WTC11 (cell line): ENCODE measurements around the gene IFNL4. TPM values are rescaled to one million over a fixed set of nuclear protein-coding genes. Genes with fewer than 3 reads are reported as not detected.

Experiments
- ATAC-seq: fragments of 200-7000 bp; cut with Tn5 transposase; 2 replicates; pipeline ENCODE4 v1.10.0; 2021; ENCODE audit warnings: mild to moderate bottlenecking, moderate library complexity
- CTCF ChIA-PET: fragments of 300-600 bp; sonication (Branson Sonifier 250); formaldehyde crosslinking; loops from one replicate; lab custom pipeline; 2021; ENCODE audit warnings: antibody characterized with exemption; lab: Charles Lee
- POLR2A ChIA-PET: fragments of 350-600 bp; sonication (Branson Sonifier 250); formaldehyde crosslinking; loops from one replicate; lab custom pipeline; 2021; ENCODE audit warnings: antibody characterized with exemption; lab: Charles Lee
- DNase-seq: peaks from one replicate; pipeline ENCODE4 v3.0.0; 2021; ENCODE audit warnings: low spot score
- H3K27ac Mint-ChIP-seq: 2 replicates; pipeline ENCODE4 v1.8.0; 2021; ENCODE audit warnings: mixed read lengths
- H3K27me3 Mint-ChIP-seq: 2 replicates; pipeline ENCODE4 v1.8.0; 2021; ENCODE audit warnings: low read depth, mild to moderate bottlenecking, moderate library complexity, mixed read lengths
- H3K36me3 Mint-ChIP-seq: 2 replicates; pipeline ENCODE4 v1.8.0; 2021; ENCODE audit warnings: mixed read lengths
- H3K4me1 Mint-ChIP-seq: 2 replicates; pipeline ENCODE4 v1.8.0; 2022; ENCODE audit warnings: mixed read lengths
- H3K4me3 Mint-ChIP-seq: 2 replicates; pipeline ENCODE4 v1.8.0; 2021; ENCODE audit warnings: mild to moderate bottlenecking, moderate library complexity, mixed read lengths
- H3K9me3 Mint-ChIP-seq: 2 replicates; pipeline ENCODE4 v1.8.0; 2021; ENCODE audit warnings: mixed read lengths
- ATF1 ChIP-seq: sonication (generic); formaldehyde crosslinking; IDR thresholded peaks from 2 replicates; pipeline ENCODE4 v1.8.1; 2023; ENCODE audit warnings: mild to moderate bottlenecking, moderate library complexity, missing genetic modification reagents
- CBFB ChIP-seq: sonication (generic); formaldehyde crosslinking; IDR thresholded peaks from 2 replicates; pipeline ENCODE4 v1.8.1; 2022; ENCODE audit warnings: mild to moderate bottlenecking, low read depth, missing genetic modification reagents
- CREM ChIP-seq: sonication (generic); formaldehyde crosslinking; IDR thresholded peaks from 2 replicates; pipeline ENCODE4 v1.8.1; 2022; ENCODE audit warnings: mild to moderate bottlenecking, missing genetic modification reagents, moderate library complexity
- ELF4 ChIP-seq: sonication (generic); formaldehyde crosslinking; IDR thresholded peaks from 2 replicates; pipeline ENCODE4 v1.8.1; 2022; ENCODE audit warnings: low read depth, mild to moderate bottlenecking, moderate library complexity, missing genetic modification reagents
- ETV6 ChIP-seq: sonication (generic); formaldehyde crosslinking; IDR thresholded peaks from 2 replicates; pipeline ENCODE4 v1.8.1; 2022; ENCODE audit warnings: mild to moderate bottlenecking, missing genetic modification reagents
- FOXK1 ChIP-seq: sonication (generic); formaldehyde crosslinking; IDR thresholded peaks from 2 replicates; pipeline ENCODE4 v1.8.0; 2022; ENCODE audit warnings: mild to moderate bottlenecking, moderate library complexity, missing genetic modification reagents
- GABPB1 ChIP-seq: sonication (generic); formaldehyde crosslinking; IDR thresholded peaks from 2 replicates; pipeline ENCODE4 v1.8.1; 2023; ENCODE audit warnings: mild to moderate bottlenecking, missing genetic modification reagents
- NFATC4 ChIP-seq: fragments of 250-450 bp; sonication (Bioruptor Pico); IDR thresholded peaks from 2 replicates; pipeline ENCODE4 v1.9.0; 2021; ENCODE audit warnings: mild to moderate bottlenecking
- NR2C2 ChIP-seq: sonication (generic); formaldehyde crosslinking; IDR thresholded peaks from 2 replicates; pipeline ENCODE4 v1.8.0; 2022; ENCODE audit warnings: mild to moderate bottlenecking, missing genetic modification reagents
- RELA ChIP-seq: sonication (generic); formaldehyde crosslinking; IDR thresholded peaks from 2 replicates; pipeline ENCODE4 v1.8.1; 2022; ENCODE audit warnings: missing genetic modification reagents, mild to moderate bottlenecking, borderline replicate concordance
- TCF7 ChIP-seq: sonication (generic); formaldehyde crosslinking; IDR thresholded peaks from 2 replicates; pipeline ENCODE4 v1.8.0; 2022; ENCODE audit warnings: mild to moderate bottlenecking, low read depth, missing genetic modification reagents, moderate library complexity
- ZNF121 ChIP-seq: sonication (generic); formaldehyde crosslinking; IDR thresholded peaks from 2 replicates; pipeline ENCODE4 v1.8.0; 2023; ENCODE audit warnings: missing genetic modification reagents
- total RNA-seq: library from RNA; stranded (reverse); gene quantifications from 3 replicates; pipeline ENCODE4 v1.2.3, GENCODE V29; 2021
- TF ChIP-seq, protein P1 (sequence below): fragments of 250-450 bp; sonication (Bioruptor Pico); IDR thresholded peaks from 2 replicates; pipeline ENCODE4 v1.9.0; 2021; ENCODE audit warnings: mild to moderate bottlenecking
- TF ChIP-seq, protein P2 (sequence below): fragments of 250-450 bp; sonication (Bioruptor Pico); IDR thresholded peaks from 2 replicates; pipeline ENCODE4 v1.9.0; 2021; ENCODE audit warnings: mild to moderate bottlenecking, borderline replicate concordance
- TF ChIP-seq, protein P3 (sequence below): sonication (generic); formaldehyde crosslinking; IDR thresholded peaks from 2 replicates; pipeline ENCODE4 v1.8.1; 2022; ENCODE audit warnings: low read depth, mild to moderate bottlenecking, moderate library complexity, missing genetic modification reagents, borderline replicate concordance
- TF ChIP-seq, protein P4 (sequence below): sonication (generic); formaldehyde crosslinking; conservative IDR thresholded peaks from 2 replicates; pipeline ENCODE4 v1.8.1; 2022; ENCODE audit warnings: mild to moderate bottlenecking, missing genetic modification reagents
- TF ChIP-seq, protein P5 (sequence below): fragments of 250-450 bp; sonication (Bioruptor Pico); IDR thresholded peaks from 2 replicates; pipeline ENCODE4 v1.9.0; 2021; ENCODE audit warnings: moderate library complexity, mild to moderate bottlenecking, inconsistent platforms, borderline replicate concordance
- TF ChIP-seq, protein P6 (sequence below): sonication (generic); formaldehyde crosslinking; IDR thresholded peaks from 2 replicates; pipeline ENCODE4 v1.8.1; 2022; ENCODE audit warnings: mild to moderate bottlenecking, missing genetic modification reagents, moderate library complexity, borderline replicate concordance
- TF ChIP-seq, protein P7 (sequence below): fragments of 250-450 bp; sonication (Bioruptor Pico); IDR thresholded peaks from 2 replicates; pipeline ENCODE4 v1.9.0; 2021; ENCODE audit warnings: mild to moderate bottlenecking

The IFNL4 gene
- total RNA-seq, 1 experiment from 2014 or later, result not detected

DNA sequence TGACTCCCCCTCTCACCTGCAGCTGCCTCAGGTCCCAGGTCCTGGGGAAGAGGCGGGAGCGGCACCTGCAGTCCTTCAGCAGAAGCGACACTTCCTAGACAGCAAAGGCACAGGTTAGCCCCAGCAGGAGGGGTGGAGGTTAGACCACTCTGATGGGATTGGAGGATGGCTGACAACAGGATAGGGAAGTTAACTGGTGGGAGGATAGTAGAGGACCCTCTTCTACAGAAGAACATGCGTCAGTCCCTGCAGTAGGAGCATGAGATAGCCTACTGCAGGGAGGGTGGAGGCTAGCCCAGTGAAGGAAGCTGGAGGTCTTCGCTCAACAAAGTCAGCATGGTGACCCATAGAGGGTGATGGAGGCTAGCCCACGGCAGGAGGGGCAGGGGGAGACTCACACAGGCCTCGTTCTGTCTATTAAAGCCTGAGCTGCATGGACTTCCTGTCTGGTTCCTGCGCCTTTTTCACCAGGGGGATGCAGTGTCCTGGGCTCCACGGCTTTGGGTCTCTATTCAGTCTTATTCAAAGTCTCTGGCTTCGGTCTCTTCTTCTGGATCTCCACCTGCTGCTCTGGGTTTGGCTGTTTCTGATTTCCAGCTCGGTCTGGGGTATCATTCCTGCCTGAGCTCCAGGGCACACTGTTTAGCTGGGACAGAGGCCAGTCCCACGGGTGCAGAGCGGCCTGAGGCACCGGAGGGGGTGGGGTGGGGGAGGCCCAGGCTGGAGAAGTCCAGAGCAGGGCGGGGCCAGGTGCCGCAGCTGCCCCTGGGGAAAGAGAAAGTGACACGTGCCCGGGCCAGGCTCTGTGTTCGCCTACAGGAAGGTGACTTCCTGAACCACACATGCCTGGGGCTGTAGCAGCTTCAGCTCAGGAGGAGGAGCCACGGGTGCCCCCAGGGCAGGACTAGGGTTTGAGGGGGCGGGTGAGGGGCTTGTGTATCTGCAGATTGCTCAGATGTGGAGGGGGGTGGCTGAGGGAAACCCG lies 11.2 kb downstream of the IFNL4 start:
- H3K9me3 Mint-ChIP-seq, result no peaks in the 10 kb centered on the region
- H3K4me3 Mint-ChIP-seq, result no peak overlapping the region
- H3K27me3 Mint-ChIP-seq, result peaks cover 45% of the 10 kb centered on the region
- 0 out of 2 replicates have a peak, but pooled peaks cover 2% of the 10 kb centered on the region for H3K4me1 Mint-ChIP-seq
- CTCF ChIA-PET, result interaction anchor here (1.0 to 1.3 kb wide), 4 partner anchors 14 to 105 kb away, joined by 3 to 7 read pairs (median 4); partner anchors contain the start of gene SAMD4B
- TF ChIP-seq, protein P1, sequence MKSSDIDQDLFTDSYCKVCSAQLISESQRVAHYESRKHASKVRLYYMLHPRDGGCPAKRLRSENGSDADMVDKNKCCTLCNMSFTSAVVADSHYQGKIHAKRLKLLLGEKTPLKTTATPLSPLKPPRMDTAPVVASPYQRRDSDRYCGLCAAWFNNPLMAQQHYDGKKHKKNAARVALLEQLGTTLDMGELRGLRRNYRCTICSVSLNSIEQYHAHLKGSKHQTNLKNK, result no peak
- TF ChIP-seq CBFB (CRISPR knock-in tag), result no peak
- TF ChIP-seq ELF4 (CRISPR knock-in tag), result no peak
- no peak for TF ChIP-seq ETV6 (CRISPR knock-in tag)
- no peak for TF ChIP-seq NFATC4
- TF ChIP-seq, protein P2, sequence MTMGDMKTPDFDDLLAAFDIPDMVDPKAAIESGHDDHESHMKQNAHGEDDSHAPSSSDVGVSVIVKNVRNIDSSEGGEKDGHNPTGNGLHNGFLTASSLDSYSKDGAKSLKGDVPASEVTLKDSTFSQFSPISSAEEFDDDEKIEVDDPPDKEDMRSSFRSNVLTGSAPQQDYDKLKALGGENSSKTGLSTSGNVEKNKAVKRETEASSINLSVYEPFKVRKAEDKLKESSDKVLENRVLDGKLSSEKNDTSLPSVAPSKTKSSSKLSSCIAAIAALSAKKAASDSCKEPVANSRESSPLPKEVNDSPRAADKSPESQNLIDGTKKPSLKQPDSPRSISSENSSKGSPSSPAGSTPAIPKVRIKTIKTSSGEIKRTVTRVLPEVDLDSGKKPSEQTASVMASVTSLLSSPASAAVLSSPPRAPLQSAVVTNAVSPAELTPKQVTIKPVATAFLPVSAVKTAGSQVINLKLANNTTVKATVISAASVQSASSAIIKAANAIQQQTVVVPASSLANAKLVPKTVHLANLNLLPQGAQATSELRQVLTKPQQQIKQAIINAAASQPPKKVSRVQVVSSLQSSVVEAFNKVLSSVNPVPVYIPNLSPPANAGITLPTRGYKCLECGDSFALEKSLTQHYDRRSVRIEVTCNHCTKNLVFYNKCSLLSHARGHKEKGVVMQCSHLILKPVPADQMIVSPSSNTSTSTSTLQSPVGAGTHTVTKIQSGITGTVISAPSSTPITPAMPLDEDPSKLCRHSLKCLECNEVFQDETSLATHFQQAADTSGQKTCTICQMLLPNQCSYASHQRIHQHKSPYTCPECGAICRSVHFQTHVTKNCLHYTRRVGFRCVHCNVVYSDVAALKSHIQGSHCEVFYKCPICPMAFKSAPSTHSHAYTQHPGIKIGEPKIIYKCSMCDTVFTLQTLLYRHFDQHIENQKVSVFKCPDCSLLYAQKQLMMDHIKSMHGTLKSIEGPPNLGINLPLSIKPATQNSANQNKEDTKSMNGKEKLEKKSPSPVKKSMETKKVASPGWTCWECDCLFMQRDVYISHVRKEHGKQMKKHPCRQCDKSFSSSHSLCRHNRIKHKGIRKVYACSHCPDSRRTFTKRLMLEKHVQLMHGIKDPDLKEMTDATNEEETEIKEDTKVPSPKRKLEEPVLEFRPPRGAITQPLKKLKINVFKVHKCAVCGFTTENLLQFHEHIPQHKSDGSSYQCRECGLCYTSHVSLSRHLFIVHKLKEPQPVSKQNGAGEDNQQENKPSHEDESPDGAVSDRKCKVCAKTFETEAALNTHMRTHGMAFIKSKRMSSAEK (CRISPR knock-in tag), result no peak
- TF ChIP-seq, protein P3, sequence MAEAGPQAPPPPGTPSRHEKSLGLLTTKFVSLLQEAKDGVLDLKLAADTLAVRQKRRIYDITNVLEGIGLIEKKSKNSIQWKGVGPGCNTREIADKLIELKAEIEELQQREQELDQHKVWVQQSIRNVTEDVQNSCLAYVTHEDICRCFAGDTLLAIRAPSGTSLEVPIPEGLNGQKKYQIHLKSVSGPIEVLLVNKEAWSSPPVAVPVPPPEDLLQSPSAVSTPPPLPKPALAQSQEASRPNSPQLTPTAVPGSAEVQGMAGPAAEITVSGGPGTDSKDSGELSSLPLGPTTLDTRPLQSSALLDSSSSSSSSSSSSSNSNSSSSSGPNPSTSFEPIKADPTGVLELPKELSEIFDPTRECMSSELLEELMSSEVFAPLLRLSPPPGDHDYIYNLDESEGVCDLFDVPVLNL (CRISPR knock-in tag), result no peak
- no peak for TF ChIP-seq GABPB1 (CRISPR knock-in tag)
- TF ChIP-seq, protein P4, sequence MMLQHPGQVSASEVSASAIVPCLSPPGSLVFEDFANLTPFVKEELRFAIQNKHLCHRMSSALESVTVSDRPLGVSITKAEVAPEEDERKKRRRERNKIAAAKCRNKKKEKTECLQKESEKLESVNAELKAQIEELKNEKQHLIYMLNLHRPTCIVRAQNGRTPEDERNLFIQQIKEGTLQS (CRISPR knock-in tag), result no peak
- POLR2A ChIA-PET, result no interaction called here
- peak; percentile 44 for DNase-seq
- no peaks in the 10 kb centered on the region for H3K36me3 Mint-ChIP-seq
- peak; percentile 77 for ATAC-seq
- H3K27ac Mint-ChIP-seq, result no peak overlapping the region

DNA sequence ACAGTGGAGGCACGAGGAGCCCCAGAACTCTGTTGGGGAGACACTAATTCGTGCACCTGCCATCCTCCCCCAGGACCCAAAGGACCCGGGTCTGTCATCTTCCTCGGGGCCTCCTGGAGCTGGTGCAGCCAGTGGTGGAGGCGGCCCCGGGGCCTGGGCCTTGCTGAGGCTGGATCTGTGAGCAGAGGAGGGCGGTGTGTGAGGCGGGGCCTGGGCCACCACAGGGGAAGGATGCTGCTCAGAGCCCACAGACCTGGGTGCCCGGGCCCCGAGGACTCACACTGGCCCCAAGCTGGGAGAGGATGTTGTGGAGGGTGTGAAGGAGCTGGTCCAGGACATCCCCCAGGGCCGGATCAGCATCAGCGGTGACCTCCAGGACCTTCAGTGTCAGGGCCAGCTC lies 12.1 kb downstream of the IFNL4 start:
- TF ChIP-seq RELA (CRISPR knock-in tag), result no peak
- no peak overlapping the region for H3K27ac Mint-ChIP-seq
- no peaks in the 10 kb centered on the region for H3K9me3 Mint-ChIP-seq
- no peak for DNase-seq
- ChIA-PET CTCF (interaction anchor here (0.7 to 1.2 kb wide), 2 partner anchors 37 to 106 kb away, joined by 4 read pairs; partner anchors contain the start of gene SAMD4B), POLR2A (interaction anchor here (0.6 kb wide), 1 partner anchor 522 kb away, joined by 3 read pairs; no protein-coding TSS in a partner anchor)
- H3K36me3 Mint-ChIP-seq, result no peaks in the 10 kb centered on the region
- H3K27me3 Mint-ChIP-seq, result peaks cover 50% of the 10 kb centered on the region
- H3K4me3 Mint-ChIP-seq, result no peak overlapping the region
- ATAC-seq, result no peak
- H3K4me1 Mint-ChIP-seq, result 0 out of 2 replicates have a peak, but pooled peaks cover 2% of the 10 kb centered on the region

DNA sequence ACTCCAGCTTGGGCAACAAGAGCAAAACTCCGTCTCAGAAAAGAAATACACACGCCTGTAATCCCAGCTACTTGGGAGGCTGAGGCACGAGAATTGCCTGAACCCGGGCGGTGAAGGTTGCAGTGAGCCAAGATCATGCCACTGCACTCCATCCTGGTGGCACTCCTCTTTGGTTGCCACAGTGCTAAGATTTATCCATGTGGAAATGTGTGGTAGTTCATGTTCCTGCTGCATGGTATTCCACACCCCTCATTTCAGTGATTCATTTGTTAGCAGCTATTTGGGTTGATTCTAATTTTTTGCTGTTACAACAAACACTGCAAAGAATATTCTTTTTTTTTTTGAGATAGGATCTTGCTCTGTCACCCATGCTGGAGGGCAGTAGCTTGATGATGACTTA lies 15.9 kb downstream of the IFNL4 start:
- DNase-seq (no peak), ATAC-seq (no peak)
- no peaks in the 10 kb centered on the region for H3K9me3 Mint-ChIP-seq
- H3K4me1 Mint-ChIP-seq, result 0 out of 2 replicates have a peak, but pooled peaks cover 2% of the 10 kb centered on the region
- POLR2A ChIA-PET, result no interaction called here
- peaks cover 37% of the 10 kb centered on the region for H3K27me3 Mint-ChIP-seq
- no peak overlapping the region for H3K27ac Mint-ChIP-seq
- no peak overlapping the region for H3K4me3 Mint-ChIP-seq
- no peaks in the 10 kb centered on the region for H3K36me3 Mint-ChIP-seq
- CTCF ChIA-PET, result interaction anchor here (0.7 to 1.8 kb wide), 2 partner anchors 22 to 95 kb away, joined by 3 to 4 read pairs; no protein-coding TSS in a partner anchor
- TF ChIP-seq ETV6 (CRISPR knock-in tag) (no peak), TCF7 (no peak), CREM (no peak), ZNF121 (CRISPR knock-in tag) (no peak), NR2C2 (CRISPR knock-in tag) (no peak), FOXK1 (CRISPR knock-in tag) (no peak), ATF1 (no peak)
- TF ChIP-seq, protein P5, sequence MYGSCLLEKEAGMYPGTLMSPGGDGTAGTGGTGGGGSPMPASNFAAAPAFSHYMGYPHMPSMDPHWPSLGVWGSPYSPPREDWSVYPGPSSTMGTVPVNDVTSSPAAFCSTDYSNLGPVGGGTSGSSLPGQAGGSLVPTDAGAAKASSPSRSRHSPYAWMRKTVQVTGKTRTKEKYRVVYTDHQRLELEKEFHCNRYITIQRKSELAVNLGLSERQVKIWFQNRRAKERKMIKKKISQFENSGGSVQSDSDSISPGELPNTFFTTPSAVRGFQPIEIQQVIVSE (CRISPR knock-in tag), result no peak
- TF ChIP-seq, protein P6, sequence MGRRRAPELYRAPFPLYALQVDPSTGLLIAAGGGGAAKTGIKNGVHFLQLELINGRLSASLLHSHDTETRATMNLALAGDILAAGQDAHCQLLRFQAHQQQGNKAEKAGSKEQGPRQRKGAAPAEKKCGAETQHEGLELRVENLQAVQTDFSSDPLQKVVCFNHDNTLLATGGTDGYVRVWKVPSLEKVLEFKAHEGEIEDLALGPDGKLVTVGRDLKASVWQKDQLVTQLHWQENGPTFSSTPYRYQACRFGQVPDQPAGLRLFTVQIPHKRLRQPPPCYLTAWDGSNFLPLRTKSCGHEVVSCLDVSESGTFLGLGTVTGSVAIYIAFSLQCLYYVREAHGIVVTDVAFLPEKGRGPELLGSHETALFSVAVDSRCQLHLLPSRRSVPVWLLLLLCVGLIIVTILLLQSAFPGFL (CRISPR knock-in tag), result no peak
- TF ChIP-seq, protein P7, sequence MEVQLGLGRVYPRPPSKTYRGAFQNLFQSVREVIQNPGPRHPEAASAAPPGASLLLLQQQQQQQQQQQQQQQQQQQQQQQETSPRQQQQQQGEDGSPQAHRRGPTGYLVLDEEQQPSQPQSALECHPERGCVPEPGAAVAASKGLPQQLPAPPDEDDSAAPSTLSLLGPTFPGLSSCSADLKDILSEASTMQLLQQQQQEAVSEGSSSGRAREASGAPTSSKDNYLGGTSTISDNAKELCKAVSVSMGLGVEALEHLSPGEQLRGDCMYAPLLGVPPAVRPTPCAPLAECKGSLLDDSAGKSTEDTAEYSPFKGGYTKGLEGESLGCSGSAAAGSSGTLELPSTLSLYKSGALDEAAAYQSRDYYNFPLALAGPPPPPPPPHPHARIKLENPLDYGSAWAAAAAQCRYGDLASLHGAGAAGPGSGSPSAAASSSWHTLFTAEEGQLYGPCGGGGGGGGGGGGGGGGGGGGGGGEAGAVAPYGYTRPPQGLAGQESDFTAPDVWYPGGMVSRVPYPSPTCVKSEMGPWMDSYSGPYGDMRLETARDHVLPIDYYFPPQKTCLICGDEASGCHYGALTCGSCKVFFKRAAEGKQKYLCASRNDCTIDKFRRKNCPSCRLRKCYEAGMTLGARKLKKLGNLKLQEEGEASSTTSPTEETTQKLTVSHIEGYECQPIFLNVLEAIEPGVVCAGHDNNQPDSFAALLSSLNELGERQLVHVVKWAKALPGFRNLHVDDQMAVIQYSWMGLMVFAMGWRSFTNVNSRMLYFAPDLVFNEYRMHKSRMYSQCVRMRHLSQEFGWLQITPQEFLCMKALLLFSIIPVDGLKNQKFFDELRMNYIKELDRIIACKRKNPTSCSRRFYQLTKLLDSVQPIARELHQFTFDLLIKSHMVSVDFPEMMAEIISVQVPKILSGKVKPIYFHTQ, result no peak
